Brain microvascular endothelial cell (primary cell): ENCODE data around the gene DHX9.

ENCODE experiments used
- DNase-seq: peaks from one replicate; pipeline ENCODE4 v3.0.0-alpha.2; 2020
- H3K27ac ChIP-seq: fragments of 250-450 bp; sonication (Bioruptor Pico); 2 replicates; pipeline ENCODE4 v1.5.1; 2020; ENCODE audit warnings: mild to moderate bottlenecking, moderate library complexity
- H3K27me3 ChIP-seq: fragments of 250-450 bp; sonication (Bioruptor Pico); replicated peaks from 2 replicates; pipeline ENCODE4 v1.5.1; 2020; ENCODE audit warnings: mild to moderate bottlenecking
- H3K36me3 ChIP-seq: fragments of 250-450 bp; sonication (Bioruptor Pico); replicated peaks from 2 replicates; pipeline ENCODE4 v1.5.1; 2020; ENCODE audit warnings: mild to moderate bottlenecking
- H3K4me3 ChIP-seq: 2 replicates; pipeline ENCODE4 v1.5.1; 2011; ENCODE audit warnings: low read depth, mild to moderate bottlenecking, control low read depth, low read length, moderate library complexity
- in situ Hi-C: cut with HindIII; loops from 2 replicates; pipeline ENCODE4 v1.10.0; 2017; ENCODE audit warnings: low sequenced_read_pairs, low pct_ligation_motif_present
- TF ChIP-seq, protein P1 (sequence below): IDR thresholded peaks from 2 replicates; pipeline ENCODE4 v1.5.1; 2011; ENCODE audit warnings: low read depth, mild to moderate bottlenecking, moderate library complexity, low read length, control low read depth, inconsistent platforms; ENCODE audit errors: missing control alignments

Gene DHX9

DNA sequence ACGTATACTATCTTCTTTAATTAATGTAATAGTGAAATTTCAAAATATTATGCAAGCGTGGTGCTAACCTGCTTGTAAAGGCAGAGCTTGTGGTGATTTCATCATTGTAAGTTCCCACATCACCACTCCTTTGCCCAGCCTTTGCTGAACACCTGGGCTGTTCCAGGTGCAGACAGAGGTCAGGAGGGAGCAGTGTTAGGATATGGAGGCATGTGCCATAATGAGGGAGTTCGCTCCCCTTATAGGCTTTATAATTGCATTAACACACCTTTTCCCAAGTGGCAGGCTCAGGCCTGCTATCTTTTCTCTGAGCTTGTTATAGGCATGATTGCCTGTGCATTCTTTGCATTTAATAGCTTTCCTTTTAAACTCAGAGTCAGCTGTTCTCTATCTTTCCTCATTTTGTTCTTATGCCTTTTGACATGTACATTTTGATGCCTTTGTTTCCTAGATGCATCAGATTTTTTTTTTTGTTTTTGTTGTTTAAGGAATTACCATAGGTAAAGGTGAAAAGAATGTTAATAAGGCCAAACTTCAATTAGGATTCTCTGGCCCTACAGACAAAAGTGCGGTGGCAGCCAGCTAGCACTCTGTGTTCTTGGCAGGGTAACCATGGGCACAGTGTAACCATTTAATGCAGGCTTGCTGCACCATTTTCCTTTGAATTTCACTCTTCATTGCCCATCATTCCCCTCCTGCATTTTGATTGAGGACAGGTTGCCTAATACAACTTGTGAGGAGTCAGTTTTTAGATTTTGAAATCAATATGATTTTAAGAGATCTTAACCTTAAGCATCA, 36.9 kb upstream of the DHX9 start:
- in situ Hi-C loops, result no loop called here
- TF ChIP-seq, protein P1, sequence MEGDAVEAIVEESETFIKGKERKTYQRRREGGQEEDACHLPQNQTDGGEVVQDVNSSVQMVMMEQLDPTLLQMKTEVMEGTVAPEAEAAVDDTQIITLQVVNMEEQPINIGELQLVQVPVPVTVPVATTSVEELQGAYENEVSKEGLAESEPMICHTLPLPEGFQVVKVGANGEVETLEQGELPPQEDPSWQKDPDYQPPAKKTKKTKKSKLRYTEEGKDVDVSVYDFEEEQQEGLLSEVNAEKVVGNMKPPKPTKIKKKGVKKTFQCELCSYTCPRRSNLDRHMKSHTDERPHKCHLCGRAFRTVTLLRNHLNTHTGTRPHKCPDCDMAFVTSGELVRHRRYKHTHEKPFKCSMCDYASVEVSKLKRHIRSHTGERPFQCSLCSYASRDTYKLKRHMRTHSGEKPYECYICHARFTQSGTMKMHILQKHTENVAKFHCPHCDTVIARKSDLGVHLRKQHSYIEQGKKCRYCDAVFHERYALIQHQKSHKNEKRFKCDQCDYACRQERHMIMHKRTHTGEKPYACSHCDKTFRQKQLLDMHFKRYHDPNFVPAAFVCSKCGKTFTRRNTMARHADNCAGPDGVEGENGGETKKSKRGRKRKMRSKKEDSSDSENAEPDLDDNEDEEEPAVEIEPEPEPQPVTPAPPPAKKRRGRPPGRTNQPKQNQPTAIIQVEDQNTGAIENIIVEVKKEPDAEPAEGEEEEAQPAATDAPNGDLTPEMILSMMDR, result no peak
- no peaks in the 10 kb centered on the region for H3K27me3 ChIP-seq
- H3K4me3 ChIP-seq, result no peak overlapping the region
- no peak for DNase-seq
- H3K36me3 ChIP-seq, result no peaks in the 10 kb centered on the region
- H3K27ac ChIP-seq, result no peak overlapping the region

DNA sequence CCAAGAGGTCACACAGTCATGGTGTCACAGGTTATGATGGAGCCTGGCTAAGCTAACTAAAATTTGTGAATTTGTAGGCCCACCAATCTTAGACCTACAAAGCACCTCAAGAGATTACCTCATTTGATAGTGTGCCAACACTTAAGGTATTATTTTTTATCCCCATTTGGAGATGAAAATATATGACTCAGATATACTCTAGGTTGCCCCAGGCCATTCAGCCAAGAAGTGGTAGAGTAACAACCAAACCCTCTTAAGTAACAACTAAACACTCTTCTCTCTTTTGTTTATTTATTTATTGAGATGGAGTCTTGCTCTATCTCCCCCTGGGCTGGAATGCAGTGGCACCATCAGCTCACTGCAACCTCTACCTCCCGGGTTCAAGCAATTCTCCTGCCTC, 35.3 kb upstream of the DHX9 start:
- Histone ChIP-seq H3K27ac (no peak overlapping the region), H3K4me3 (no peak overlapping the region), H3K36me3 (no peaks in the 10 kb centered on the region), H3K27me3 (no peaks in the 10 kb centered on the region)
- in situ Hi-C loops, result no loop called here
- TF ChIP-seq, protein P1, result no peak
- DNase-seq, result no peak

DNA sequence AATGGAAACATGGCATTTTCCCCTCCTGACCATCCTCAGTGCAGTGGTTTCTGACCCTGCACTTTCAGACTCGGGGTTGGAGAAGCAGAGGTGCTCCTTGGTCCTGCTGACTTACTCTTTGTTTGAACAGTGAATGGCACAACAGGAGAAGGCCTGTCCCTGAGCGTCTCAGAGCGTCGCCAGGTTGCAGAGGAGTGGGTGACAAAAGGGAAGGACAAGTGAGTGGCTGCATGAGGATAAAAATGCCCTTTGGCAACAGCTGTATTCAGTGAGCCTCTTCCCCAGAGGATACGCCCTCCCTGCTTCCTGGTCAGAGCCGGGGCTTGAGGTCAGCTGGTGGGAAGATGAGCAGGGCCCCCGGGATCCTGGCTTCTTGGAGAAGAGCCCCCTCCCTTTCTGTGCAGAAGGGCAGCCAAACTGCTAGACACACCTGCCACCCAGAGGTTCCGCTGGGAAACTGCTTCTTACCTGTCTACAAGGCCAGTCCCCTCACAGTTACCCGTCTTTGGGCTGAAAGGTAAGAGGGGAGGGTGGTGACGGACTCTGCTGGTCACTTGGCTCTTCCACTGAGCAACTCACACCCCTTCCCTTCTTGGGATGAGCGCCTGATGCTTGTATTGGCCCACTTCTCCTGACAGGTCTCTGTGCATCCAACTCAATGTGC, 33.0 kb upstream of the DHX9 start:
- no peaks in the 10 kb centered on the region for H3K27me3 ChIP-seq
- in situ Hi-C loops, result no loop called here
- TF ChIP-seq, protein P1, result no peak
- no peaks in the 10 kb centered on the region for H3K36me3 ChIP-seq
- H3K4me3 ChIP-seq, result no peak overlapping the region
- DNase-seq, result no peak
- no peak overlapping the region for H3K27ac ChIP-seq

DNA sequence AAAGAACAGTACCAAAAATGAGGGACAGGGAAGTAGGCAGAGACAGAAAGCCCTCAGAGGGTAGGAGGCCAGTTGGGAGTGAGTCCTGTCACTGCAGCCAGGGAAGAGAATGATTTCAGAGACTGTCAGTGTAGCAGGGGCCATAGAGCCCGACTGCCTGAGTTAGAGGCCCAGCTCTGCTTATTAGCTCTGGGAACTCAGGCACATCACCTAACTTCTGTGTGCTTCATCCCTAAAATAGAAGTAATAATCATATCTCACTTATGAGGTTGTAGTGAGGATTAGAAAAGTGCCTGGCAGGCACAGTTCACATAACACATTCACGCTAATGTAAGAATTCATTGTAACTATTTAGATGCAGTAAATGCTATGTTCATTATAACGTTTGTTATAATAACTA, 31.2 kb upstream of the DHX9 start:
- no peaks in the 10 kb centered on the region for H3K36me3 ChIP-seq
- no peak for DNase-seq
- no peak overlapping the region for H3K27ac ChIP-seq
- TF ChIP-seq, protein P1, result no peak
- H3K4me3 ChIP-seq, result no peak overlapping the region
- H3K27me3 ChIP-seq, result no peaks in the 10 kb centered on the region
- in situ Hi-C loops, result no loop called here

GRCh38 chr1:182809414-182809957, 29.7 kb upstream of the DHX9 start:
- no peaks in the 10 kb centered on the region for H3K27me3 ChIP-seq
- no peak overlapping the region for H3K27ac ChIP-seq
- no peaks in the 10 kb centered on the region for H3K36me3 ChIP-seq
- TF ChIP-seq, protein P1, result no peak
- H3K4me3 ChIP-seq, result no peak overlapping the region
- in situ Hi-C loops, result no loop called here
- no peak for DNase-seq
